Omental fat pad (tissue), 4 donors: ENCODE data around the gene SIGLEC15. TPM values are rescaled to one million over a fixed set of nuclear protein-coding genes. Genes with fewer than 3 reads are reported as not detected.

Experiments
- ATAC-seq: fragments of 150-250 bp; one replicate; pipeline ENCODE4 v1.9.1; 2016; ENCODE audit warnings: mild to moderate bottlenecking, moderate library complexity; ENCODE audit not compliant: low FRiP score
- DNase-seq: peaks from one replicate; pipeline ENCODE4 v3.0.0-alpha.2; 2019; ENCODE audit warnings: low spot score
- CTCF ChIP-seq, 3 donors: fragments of 450-650 bp; IDR thresholded peaks; one replicate each; pipeline ENCODE4 v1.5.1; 2016 to 2017; ENCODE audit warnings: antibody characterized with exemption in 3 of 3, mild to moderate bottlenecking in 3 of 3, moderate library complexity in 2 of 3
- total RNA-seq, 4 donors: library from RNA; depleted of rRNA; stranded (reverse); fragments of >200 nt; gene quantifications; one replicate each; pipeline ENCODE4 v1.1.0, GENCODE V29; 2016

SIGLEC15 gene
- total RNA-seq, 4 donors from 2014 or later: 0.25 to 2.5 (median 0.46) TPM; not detected in 1

GRCh38 chr18:45785134-45785533, 40.3 kb upstream of the SIGLEC15 start:
- no peak for ATAC-seq
- no peak for DNase-seq
- no peak for TF ChIP-seq CTCF (IDR thresholded peaks at IDR 0.05)

DNA sequence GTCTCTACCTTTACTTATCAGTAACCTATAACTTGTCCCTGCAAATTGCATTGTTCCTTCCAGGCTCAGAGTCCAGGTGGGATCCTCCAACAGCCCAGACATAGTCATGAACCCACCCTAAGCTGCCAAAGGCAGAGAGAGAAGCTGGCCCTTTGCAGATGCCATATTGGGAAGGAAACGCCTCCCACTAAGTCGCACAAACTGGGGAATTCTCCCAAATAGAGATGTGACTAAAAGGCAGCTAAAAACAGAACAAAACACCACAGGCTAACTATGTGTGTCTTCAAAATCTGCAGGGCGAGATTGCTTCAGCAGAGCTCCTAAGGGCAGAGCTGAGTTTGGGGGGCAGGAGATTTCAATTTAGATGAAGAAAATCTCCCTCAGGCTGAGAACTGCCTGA, 38.5 kb upstream of the SIGLEC15 start:
- no peak for DNase-seq

DNA sequence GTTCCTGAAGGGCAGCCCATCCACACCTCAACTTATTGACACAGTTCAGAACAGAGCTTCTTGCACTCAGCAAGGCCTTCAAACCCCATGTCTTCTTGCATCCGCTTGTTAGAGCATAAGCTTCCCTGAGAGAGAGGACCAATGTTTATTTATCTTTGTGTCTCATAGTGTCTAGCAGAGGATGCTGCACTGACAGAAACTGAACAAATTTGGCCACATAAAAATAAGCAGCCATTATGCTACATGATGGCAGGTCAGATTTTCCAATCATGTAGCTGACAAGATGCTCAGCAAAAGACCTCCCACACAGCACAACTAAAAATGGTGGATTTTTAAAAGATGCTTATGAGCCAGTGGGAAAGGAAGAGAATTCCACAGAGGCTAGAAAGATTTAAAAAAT, 38.1 kb upstream of the SIGLEC15 start:
- TF ChIP-seq CTCF (IDR thresholded peaks at IDR 0.05): no peak
- ATAC-seq (no peak), DNase-seq (no peak)

More for the DNA sequence above, 38.5 kb upstream of the SIGLEC15 start:
- TF ChIP-seq CTCF (IDR thresholded peaks at IDR 0.05): no peak
- no peak for ATAC-seq

GRCh38 chr18:45788861-45789260, 36.6 kb upstream of the SIGLEC15 start:
- no peak for ATAC-seq
- TF ChIP-seq CTCF (IDR thresholded peaks at IDR 0.05): no peak
- DNase-seq: no peak

DNA sequence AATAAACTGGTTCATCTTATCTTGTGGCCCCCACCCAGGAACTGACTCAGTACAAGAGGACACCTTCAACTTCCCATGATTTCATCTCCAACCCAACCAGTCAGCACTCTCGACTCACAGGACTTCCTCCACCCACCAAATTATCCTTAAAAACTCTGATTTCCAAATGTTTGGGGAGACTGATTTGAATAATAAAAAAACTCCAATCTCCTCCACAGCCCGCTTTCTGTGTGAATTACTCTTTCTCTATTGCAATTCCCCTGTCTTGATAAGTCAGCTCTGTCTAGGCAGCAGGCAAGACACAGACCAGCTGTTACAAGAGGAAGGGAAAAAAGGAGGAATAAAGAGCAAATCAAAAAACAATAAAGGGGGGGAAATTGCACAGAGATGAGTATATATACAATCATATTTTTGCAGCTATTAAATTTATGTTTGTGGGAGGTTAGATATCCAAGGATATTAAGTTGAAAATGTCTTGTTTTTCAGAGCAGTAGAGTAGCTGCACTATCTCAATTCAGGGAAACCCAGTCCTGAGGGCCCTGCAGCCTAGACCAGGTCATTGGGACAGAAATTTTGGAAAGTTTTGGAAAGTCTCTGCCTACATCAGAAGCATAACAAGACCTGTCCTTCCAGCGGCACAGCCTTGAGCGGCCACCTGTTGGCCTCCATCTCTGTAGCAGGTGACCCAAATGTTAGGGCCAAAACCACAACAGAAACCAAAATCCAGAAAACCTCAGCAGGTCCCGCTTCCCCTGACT, 32.8 kb upstream of the SIGLEC15 start:
- ATAC-seq (no peak), DNase-seq (no peak)
- no peak for TF ChIP-seq CTCF (IDR thresholded peaks at IDR 0.05)

- no peak for DNase-seq
- ATAC-seq: peak; percentile 70
- TF ChIP-seq CTCF (IDR thresholded peaks at IDR 0.05): no peak
Measured at GRCh38 chr18:45793264-45793965, 32.1 kb upstream of the SIGLEC15 start.
